ENCODE data around the gene MDN1.
"Not testable (repeated sequence)": the region's sequence is repeated elsewhere in the genome, so short reads cannot be mapped to it uniquely, and the experiment has no call there.

MDN1 gene

DNA sequence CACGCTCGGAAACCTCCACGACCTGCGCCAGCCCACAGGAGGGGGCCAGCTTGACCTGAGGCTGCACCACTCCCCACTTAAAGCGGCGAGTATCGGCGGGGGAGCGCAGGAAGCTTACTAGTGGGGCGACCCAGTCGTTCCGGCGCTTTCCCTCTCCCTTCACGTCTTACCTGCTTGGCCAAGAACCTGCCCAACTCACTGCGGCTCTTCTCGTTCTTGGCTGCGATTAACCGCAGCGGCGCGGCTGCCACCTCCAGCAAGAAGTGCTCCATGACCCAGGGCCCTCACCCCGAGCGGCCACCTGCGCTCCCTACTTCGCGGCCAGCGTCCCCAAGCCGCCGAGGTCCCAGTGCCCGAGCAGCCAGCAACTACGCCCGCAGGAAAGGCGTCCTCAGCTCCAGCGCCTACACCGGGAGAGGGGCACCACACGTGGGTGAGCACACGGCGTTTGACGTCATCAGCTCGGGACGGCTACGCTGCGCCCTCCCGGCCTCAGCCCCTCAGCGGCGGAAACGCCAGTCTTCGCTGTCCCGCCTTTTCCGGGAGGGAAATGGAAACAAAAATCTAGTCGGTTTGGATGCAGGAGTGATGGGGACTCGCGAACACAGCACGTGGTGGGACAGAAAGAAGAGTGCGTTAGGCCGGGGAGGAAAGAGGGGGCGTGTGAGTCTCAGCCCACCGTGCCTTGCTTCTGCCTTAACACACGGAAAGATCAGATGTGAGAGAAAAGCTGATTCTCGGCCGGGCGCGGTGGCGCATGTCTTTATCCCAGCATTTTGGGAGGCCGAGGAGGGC is at the start of gene MDN1:
Gene MDN1 (minus strand): TSS at position 459 of the 795 bp plus-strand sequence. CDS start 187 bp downstream, at position 272.
- peak; percentile 61 for DNase-seq

- DNase-seq: no peak
Measured at GRCh38 chr6:89866024-89866678, 46.6 kb upstream of the MDN1 start.

GRCh38 chr6:89862698-89863097 is 43.1 kb upstream of the MDN1 start:
- no peak for DNase-seq

- no peak for DNase-seq
Measured at GRCh38 chr6:89862273-89862672, 42.7 kb upstream of the MDN1 start.

GRCh38 chr6:89859744-89860143 is 40.1 kb upstream of the MDN1 start:
- no peak for DNase-seq

DNA sequence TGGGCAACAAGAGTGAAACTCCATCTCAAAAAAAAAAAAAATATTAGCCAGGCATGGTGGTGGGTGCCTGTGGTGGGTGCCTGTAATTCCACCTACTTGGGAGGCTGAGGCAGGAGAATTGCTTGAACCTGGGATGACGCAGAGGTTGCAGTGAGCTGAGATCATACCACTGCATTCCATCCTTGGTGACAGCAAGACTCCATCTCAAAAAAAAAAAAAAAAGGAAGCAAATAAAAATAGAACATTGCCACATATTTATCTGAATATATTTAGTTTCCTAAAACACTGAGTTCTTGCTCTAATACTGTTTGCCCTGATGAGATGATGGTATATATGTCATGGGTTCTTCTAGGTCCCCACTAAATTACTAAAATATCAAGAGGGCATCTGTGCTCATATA is 38.4 kb upstream of the MDN1 start:
- DNase-seq: no peak

GRCh38 chr6:89853068-89853467 is 33.5 kb upstream of the MDN1 start:
- no peak for DNase-seq

- not testable (repeated sequence) for DNase-seq
Measured at GRCh38 chr6:89847513-89847912, 27.9 kb upstream of the MDN1 start.

DNA sequence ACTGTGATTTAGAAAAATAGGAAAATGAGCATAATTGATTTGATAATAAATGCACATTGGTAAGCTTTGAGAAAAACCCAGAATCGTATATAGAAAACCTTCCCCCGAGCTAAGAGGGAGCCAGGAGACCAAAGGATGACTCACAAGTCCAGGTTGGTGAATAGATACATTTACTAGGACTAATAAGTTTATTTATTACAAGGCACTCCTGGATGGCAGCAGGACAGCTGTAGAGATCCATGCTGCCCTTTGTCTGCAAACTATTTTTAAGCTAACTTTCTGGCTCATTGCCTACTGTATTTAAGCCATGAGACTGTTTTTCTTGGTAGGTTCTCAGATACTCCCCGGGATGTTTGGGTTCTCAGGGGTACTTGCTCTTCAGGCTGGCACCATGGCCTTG is 23.5 kb upstream of the MDN1 start:
- no peak for DNase-seq

DNA sequence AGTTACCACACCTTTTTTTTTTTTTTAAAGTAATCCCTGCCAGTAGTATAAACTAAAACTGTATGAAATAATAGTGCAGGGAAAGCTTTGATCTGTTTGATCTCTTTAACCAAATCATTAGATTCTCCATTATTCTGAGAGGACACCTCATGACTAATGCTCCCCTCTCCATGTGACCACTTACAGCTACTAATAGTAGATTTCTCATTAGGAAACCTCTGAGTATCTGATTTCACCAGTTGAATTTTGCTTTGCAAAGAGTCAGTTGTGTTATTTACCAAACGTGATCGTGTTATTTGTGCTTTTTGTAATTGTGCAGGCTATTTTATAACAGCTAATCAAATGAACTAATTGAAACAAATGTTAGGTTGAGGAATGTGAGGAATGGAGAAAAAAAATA is 22.6 kb upstream of the MDN1 start:
- no peak for DNase-seq

GRCh38 chr6:89840538-89840937 is 20.9 kb upstream of the MDN1 start:
- DNase-seq: no peak

GRCh38 chr6:89836639-89837222 is 17.1 kb upstream of the MDN1 start:
- DNase-seq: no peak

GRCh38 chr6:89834884-89835792 is 15.5 kb upstream of the MDN1 start:
- no peak for DNase-seq

- DNase-seq: no peak
Measured at GRCh38 chr6:89830170-89830809, 10.7 kb upstream of the MDN1 start.

- peak; percentile 94 for DNase-seq
Measured at GRCh38 chr6:89829472-89830169, 10.0 kb upstream of the MDN1 start, which contains the start of gene CASP8AP2. Gene CASP8AP2, plus strand, starts transcription at chr6:89829880.

DNA sequence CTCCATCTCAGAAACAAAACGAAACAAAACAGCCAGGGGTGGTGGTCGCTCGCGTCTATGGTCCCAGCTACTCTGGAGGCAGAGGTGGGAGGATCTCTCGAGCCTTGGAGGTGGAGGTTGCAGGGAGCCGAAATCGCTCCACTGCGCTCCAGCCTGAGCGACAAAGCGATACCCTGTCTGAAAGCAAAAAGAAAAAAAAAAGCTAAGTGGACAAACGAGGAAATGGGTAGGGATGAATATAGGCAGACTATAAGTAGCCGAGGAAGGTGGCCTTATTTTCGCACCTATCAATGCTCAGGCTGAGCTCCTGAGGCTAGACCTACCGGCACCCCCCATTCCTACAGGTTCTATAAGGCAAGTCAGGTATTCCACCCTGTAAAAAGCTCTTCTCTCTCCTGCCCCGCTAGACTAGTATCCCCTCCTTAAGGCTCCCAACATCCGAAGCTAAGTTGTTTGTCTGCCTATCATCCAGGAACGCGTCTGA is 9.4 kb upstream of the MDN1 start:
- DNase-seq: peak; percentile 50

DNA sequence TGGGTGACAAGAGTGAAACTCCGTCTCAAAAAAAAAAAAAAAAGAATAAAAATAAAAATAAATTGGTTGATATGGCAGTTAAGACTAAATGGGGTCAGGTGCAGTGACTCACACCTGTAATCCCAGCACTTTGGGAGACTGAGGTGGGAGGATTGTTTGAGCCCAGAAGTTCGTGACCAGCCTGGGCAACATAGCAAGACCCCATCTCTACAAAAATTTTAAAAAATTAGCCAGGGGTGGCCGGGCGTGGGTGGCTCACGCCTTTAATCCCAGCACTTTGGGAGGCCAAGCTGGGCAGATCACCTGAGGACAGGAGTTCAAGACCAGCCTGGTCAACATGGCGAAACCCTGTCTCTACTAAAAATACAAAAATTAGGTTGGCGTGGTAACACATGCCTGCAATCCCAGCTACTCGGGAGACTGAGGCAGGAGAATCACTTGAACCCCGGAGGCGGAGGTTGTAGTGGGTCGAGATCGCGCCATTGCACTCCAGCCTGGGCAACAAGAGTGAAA is 8.9 kb upstream of the MDN1 start:
- DNase-seq: not testable (repeated sequence)

- DNase-seq: no peak
Measured at GRCh38 chr6:89826029-89826528, 6.5 kb upstream of the MDN1 start.

GRCh38 chr6:89818977-89819335 is 638 bp downstream of the MDN1 start:
- DNase-seq: no peak

DNA sequence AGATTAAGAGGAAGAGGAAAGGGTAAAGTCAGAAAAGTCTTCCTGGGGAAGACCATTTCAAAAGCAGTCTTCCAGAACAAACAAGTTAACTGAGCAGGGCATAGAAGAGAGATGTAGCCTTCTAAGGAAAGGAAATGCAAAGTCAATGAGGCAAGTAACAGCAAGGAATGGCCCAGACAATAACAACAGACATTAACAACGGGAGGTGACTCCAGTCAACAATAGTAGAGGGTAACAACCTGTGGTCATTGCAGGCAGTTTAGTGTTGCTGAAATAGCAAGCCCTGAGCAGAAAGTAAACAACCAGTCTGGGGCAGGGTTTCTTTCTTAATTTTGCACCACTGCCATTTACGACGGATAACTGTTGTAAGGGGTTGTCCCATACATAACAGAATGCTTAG is 2.1 kb downstream of the MDN1 start:
- DNase-seq: no peak

GRCh38 chr6:89813422-89813821 is 6.2 kb downstream of the MDN1 start:
- not testable (repeated sequence) for DNase-seq
